PFSK-1 (cell line): ENCODE data around the gene DIPK1B.

Experiments used
- FOXP2 ChIP-seq: optimal IDR thresholded peaks from 2 replicates; pipeline ENCODE3; 2011; ENCODE audit warnings: borderline replicate concordance, control low read depth, inconsistent platforms; ENCODE audit not compliant: insufficient read depth; ENCODE audit errors: extremely low read length, extremely low read depth
- POLR2AphosphoS5 ChIP-seq: IDR thresholded peaks from 2 replicates; pipeline ENCODE4 v1.6.1; 2012; ENCODE audit warnings: low read depth, mild to moderate bottlenecking, control low read depth, low read length, moderate library complexity
- SIN3A ChIP-seq: IDR thresholded peaks from 2 replicates; pipeline ENCODE4 v1.6.1; 2012; ENCODE audit warnings: mild to moderate bottlenecking, low read length, moderate library complexity, borderline replicate concordance; ENCODE audit not compliant: insufficient read depth
- TAF1 ChIP-seq: IDR thresholded peaks from 2 replicates; pipeline ENCODE4 v1.6.1; 2012; ENCODE audit warnings: low read length, control low read depth, borderline replicate concordance; ENCODE audit not compliant: insufficient read depth
- TF ChIP-seq, protein P1 (sequence below), 2 experiments: IDR thresholded peaks; 2 replicates each; pipeline versions ENCODE4 v1.6.1 to v1.8.0; 2011 to 2012; ENCODE audit warnings: low read depth in 2 of 2, low read length in 2 of 2, control low read depth in 1 of 2, inconsistent platforms in 1 of 2, mild to moderate bottlenecking in 1 of 2, moderate library complexity in 1 of 2; ENCODE audit not compliant: insufficient read depth in 1 of 2

DIPK1B gene

DNA sequence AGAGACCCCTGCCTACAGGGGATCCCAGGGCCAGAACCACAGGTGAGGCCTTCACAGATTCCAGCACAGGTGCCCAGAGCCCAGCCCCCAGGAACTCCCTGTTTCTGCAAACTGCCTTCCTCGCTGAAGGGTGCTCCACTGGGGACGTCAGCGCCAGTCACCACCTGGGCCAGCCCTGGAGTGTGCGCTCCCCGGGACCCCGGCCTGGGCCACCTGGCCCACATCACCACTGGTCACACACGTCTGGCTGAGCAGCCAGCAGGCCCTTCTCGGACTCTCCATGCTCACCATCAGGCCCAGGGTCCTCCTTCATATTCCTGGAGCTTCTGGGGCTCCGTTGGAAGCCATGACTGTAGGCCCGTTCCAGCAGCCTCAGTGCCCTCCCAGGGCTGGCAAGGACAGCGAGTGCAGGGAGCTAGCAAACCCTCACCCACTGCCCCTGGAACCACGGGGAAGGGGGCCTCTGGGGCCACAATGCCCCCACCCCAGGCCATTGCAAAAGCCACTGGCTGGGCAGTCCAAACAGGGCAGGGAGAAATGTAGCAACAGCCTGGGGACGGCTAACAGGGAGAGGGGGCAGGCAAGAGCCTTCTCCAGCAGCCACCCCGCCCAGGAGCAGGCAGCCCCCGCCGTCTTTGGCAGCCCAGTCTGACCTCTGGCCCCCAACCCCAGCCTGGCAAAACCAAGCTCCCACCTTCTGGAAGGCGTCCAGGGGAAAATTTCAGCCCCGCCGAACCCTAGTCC lies 26.4 kb upstream of the DIPK1B start:
- TF ChIP-seq, protein P1, sequence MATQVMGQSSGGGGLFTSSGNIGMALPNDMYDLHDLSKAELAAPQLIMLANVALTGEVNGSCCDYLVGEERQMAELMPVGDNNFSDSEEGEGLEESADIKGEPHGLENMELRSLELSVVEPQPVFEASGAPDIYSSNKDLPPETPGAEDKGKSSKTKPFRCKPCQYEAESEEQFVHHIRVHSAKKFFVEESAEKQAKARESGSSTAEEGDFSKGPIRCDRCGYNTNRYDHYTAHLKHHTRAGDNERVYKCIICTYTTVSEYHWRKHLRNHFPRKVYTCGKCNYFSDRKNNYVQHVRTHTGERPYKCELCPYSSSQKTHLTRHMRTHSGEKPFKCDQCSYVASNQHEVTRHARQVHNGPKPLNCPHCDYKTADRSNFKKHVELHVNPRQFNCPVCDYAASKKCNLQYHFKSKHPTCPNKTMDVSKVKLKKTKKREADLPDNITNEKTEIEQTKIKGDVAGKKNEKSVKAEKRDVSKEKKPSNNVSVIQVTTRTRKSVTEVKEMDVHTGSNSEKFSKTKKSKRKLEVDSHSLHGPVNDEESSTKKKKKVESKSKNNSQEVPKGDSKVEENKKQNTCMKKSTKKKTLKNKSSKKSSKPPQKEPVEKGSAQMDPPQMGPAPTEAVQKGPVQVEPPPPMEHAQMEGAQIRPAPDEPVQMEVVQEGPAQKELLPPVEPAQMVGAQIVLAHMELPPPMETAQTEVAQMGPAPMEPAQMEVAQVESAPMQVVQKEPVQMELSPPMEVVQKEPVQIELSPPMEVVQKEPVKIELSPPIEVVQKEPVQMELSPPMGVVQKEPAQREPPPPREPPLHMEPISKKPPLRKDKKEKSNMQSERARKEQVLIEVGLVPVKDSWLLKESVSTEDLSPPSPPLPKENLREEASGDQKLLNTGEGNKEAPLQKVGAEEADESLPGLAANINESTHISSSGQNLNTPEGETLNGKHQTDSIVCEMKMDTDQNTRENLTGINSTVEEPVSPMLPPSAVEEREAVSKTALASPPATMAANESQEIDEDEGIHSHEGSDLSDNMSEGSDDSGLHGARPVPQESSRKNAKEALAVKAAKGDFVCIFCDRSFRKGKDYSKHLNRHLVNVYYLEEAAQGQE (IDR thresholded peaks at IDR 0.05; ENCODE audit: insufficient read depth in 1 of 2, low read depth in 2 of 2, low read length in 2 of 2) = no peak
- TF ChIP-seq SIN3A (no peak), TAF1 (no peak), POLR2AphosphoS5 (no peak), FOXP2 (no peak)

DNA sequence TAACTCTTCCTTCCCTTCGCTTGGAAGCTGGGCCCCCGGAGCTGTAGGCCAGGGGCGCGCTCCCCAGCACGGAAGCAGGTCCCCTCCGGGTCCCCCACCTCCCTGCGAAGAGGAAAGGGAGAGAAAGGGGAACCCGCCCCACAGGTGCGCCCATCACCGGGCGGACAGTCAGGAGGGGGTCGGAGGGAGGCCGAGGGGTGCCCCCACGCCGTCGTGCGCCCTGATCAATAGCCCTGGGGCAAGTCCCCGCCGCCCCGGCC lies 25.9 kb upstream of the DIPK1B start:
- TF ChIP-seq TAF1 (no peak), FOXP2 (no peak), SIN3A (no peak), POLR2AphosphoS5 (no peak)
- TF ChIP-seq, protein P1 (IDR thresholded peaks at IDR 0.05; ENCODE audit: insufficient read depth in 1 of 2, low read depth in 2 of 2, low read length in 2 of 2) = no peak

DNA sequence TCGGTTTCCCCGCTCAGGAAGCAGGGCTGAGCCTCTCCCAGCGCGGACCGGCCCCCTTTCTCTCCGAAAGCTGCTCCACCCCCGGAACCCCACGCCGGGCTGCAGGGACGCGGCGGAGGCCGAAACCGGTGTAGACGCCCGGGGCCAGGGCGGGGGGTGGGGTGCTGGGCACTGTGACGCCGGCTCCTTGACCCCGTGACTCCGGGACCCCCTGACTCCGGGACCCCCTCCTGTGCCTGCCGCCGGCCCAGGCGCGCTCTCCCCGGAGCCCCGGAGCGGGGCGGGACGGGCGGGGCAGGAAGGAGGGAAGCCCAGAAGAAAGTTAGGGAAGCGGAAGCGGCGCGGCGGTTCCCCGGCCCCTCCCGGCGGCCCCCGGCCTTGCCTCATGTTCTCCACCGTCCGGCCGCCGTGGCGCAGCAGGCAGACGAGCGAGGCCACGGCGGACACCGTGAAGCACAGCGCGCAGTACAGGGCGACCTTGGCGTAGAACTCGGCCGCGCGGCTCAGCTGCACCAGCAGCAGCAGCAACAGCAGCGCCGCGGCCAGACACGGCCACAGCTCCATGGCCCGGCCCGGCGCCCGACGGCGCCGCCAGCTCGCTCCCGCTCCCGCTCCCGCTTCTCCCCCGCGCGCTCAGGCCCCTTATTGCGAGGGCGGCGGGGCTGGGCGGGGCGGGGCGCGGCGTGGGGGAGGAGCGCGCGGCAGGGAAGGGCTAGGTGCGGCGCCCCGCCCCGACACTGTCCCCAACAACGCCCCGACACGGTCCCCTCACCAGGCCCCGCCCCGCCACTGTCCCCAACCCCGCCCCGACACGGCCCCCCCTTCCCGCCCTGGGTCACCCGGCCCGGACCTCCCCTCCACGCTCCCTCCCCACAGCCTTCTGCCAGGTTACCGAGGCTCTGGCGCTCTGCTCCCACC lies 25.3 kb upstream of the DIPK1B start, which contains the start of gene AGPAT2:
Gene AGPAT2, minus strand, starts transcription at position 664 of the 918 bp plus-strand sequence. Its CDS starts 100 bp downstream, at position 564.
- TF ChIP-seq SIN3A (no peak), POLR2AphosphoS5 (peak; percentile 58)

DNA sequence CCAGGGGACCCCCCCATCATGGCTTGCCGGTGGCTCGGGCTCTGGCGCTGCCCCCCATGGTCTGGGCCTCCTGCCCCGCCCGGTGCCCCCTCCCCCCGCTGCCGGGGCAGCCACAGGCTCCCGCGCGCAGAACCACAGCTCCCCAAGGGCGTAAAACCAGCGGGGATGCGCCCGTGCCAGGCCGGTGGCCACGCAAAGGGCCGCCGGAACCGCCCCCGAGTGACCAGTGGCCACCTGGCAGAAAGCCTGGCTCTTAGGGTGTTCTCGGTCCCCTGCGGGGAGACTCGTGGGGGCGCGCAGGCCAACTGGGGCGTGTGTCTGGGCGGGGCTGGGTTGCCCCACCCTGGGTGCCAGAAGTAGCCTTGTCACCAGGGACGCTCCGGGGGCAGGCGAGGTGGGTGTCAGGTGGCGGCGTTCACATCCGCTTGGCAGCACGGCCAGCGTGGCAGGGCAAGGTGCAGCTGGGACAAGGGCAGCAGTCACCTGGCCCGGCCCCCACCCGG lies 24.6 kb upstream of the DIPK1B start:
- TF ChIP-seq TAF1 (no peak), FOXP2 (no peak), SIN3A (no peak), POLR2AphosphoS5 (no peak)
- TF ChIP-seq, protein P1 (IDR thresholded peaks at IDR 0.05; ENCODE audit: insufficient read depth in 1 of 2, low read depth in 2 of 2, low read length in 2 of 2) = no peak

DNA sequence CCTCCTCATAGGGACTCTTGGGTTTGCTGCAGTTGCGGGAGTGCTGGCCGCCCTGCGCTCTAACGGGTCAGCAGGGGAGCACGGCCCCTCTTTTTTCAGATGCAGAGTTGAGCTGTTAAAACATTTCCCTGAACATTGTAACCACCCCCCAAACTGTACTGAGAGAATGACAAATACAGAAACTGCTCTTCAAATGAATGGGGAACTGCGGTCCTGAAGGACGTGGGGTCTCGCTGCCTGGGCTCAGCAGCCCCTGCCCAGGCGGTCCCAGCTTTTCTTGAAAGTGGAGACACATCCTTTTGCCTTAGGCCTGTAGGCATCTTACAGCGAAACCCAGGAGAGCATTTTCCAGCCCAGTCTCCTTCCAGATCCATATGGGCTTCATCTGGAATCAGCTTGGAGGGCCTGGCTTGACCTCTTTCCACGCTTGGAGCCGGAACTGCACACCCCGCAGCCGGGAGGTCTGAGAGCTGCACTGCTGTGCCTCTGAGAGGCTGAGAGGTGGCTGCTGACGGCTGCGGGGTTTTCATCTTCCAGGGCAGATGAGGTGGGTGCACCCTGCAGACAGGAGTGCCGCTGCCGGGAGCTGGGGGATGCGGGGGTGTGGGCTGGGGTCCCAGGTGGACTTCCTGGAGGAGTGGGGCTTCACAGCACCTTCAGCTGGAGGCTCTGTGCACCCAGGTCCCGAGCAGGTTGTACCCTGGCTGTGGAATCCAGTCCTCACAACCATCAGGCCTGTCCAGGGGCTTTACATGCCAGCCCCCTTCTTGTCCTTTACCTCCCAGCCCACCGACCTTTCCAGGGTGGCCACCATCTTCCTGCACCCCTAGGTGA lies 23.9 kb upstream of the DIPK1B start:
- TF ChIP-seq POLR2AphosphoS5 (no peak), TAF1 (no peak), FOXP2 (no peak), SIN3A (no peak)
- TF ChIP-seq, protein P1 (IDR thresholded peaks at IDR 0.05; ENCODE audit: insufficient read depth in 1 of 2, low read depth in 2 of 2, low read length in 2 of 2) = no peak
